Measurements from ENCODE around the gene PRSS38. TPM values are rescaled to one million over a fixed set of nuclear protein-coding genes. Genes with fewer than 3 reads are reported as not detected.

Gene PRSS38
- not detected in 2 replicates for total RNA-seq
- not detected in 2 replicates for polyA plus RNA-seq
- polyA plus RNA-seq (2011; cell fraction: cytosol; rRNA removed) = not detected in 2 replicates
- polyA plus RNA-seq (2011; cell fraction: nucleus; rRNA removed) = not detected in 2 replicates
- polyA plus RNA-seq (2012) = not detected in 2 replicates
- polyA minus RNA-seq = not detected in 2 replicates
- polyA minus RNA-seq (2011; cell fraction: cytosol; rRNA and poly(A)+ RNA removed) = not detected
- not detected in 2 replicates for polyA minus RNA-seq (2011; cell fraction: nucleus; rRNA and poly(A)+ RNA removed)
- not detected for Bru-seq, nascent RNA
- BruChase-seq, experiment 1, labeled RNA remaining after a 6-hour chase = percentile 4 among the genes with signal in this experiment
- not detected for BruChase-seq, experiment 2, labeled RNA remaining after a 2-hour chase
- long read RNA-seq = 0 reads

- H3K4me3 ChIP-seq (replicated peaks in 1 of 3; ENCODE audit: insufficient read depth in 1 of 3, low read depth in 1 of 3, low read length in 3 of 3) = no peak within 1 kb of the TSS
- DNase-seq (ENCODE audit: low read depth, low spot score) = no peak
- no peak within 1 kb of the TSS for H3K27ac ChIP-seq (ENCODE audit: insufficient read depth, low read depth, low read length)
- POLR2A ChIA-PET = no interaction called here
- dilution Hi-C loops (cut with MboI; ENCODE audit: extremely low pct_ligation_motif_present, low sequenced_read_pairs) = no loop called here
- CTCF ChIA-PET = no interaction called here
- FAIRE-seq = no peak
- intact Hi-C loops (cut with micrococcal nuclease) = no loop called here
- H3K36me3 ChIP-seq (ENCODE audit: control insufficient read depth in 2 of 2, extremely low read depth in 1 of 2, insufficient read depth in 2 of 2, low read length in 2 of 2) = no peaks in the 10 kb centered on the region
- no peaks in the 10 kb centered on the region for H3K27me3 ChIP-seq (ENCODE audit: control insufficient read depth in 2 of 2, insufficient read depth in 2 of 2, low read length in 2 of 2)
- TF ChIP-seq EZH2 (IDR thresholded peaks at IDR 0.05; ENCODE audit: borderline replicate concordance, low read depth, low read length, severe bottlenecking) = no peak
- TF ChIP-seq POLR2AphosphoS5 (IDR thresholded peaks at IDR 0.05; ENCODE audit: insufficient read depth, low read depth, low read length) = no peak
- TF ChIP-seq MYC (IDR thresholded peaks at IDR 0.05; ENCODE audit: low read depth, low read length) = no peak
- no peak for TF ChIP-seq POLR2A (IDR thresholded peaks at IDR 0.05; ENCODE audit: low read depth, low read length)
- TF ChIP-seq FOS (IDR thresholded peaks at IDR 0.05; ENCODE audit: borderline replicate concordance, insufficient read depth, low read length) = no peak
- TF ChIP-seq GATA2 (IDR thresholded peaks at IDR 0.05; ENCODE audit: insufficient read depth, insufficient read length, low read depth, low read length) = no peak
- TF ChIP-seq JUN (IDR thresholded peaks at IDR 0.05; ENCODE audit: borderline replicate concordance, insufficient read depth, insufficient read length, low read depth) = no peak
- TF ChIP-seq CTCF (IDR thresholded peaks at IDR 0.05; ENCODE audit: extremely low read depth in 1 of 2, insufficient read depth in 1 of 2, low read depth in 1 of 2, low read length in 2 of 2) = no peak
- no peak for TF ChIP-seq MAX (IDR thresholded peaks at IDR 0.05; ENCODE audit: insufficient read depth, insufficient read length)
- no TSS peak for BruUV-seq (replicated peaks)
- no peak within 1 kb of the TSS for H3K9ac ChIP-seq (replicated peaks; ENCODE audit: extremely low read depth, insufficient read depth, low read length)
- H3K9me1 ChIP-seq (replicated peaks; ENCODE audit: control insufficient read depth, extremely low read depth, insufficient read depth, low read length) = no peaks in the 10 kb centered on the region
- H3K4me2 ChIP-seq (ENCODE audit: insufficient read depth, low read length) = no peak within 1 kb of the TSS
- no peaks in the 10 kb centered on the region for H4K20me1 ChIP-seq (replicated peaks; ENCODE audit: control insufficient read depth, extremely low read depth, insufficient read depth, low read length)
- no peaks in the 10 kb centered on the region for H3K79me2 ChIP-seq (ENCODE audit: control insufficient read depth, insufficient read depth, low read length)
- no peaks in the 10 kb centered on the region for H3K9me3 ChIP-seq (replicated peaks; ENCODE audit: control insufficient read depth, insufficient read depth, low read length)
- no peaks in the 10 kb centered on the region for H3K4me1 ChIP-seq (ENCODE audit: control insufficient read depth, extremely low read depth, insufficient read depth, low read length)
- no peak within 1 kb of the TSS for H2AFZ ChIP-seq (ENCODE audit: low read depth, low read length)
These were observed at the start of gene PRSS38 for GRCh38 chr1:227815468-227816409. PRSS38 (plus strand) TSS chr1:227815675; CDS start chr1:227815717, 42 bp downstream.
